ENCODE measurements around the gene TCHP. TPM values are rescaled to one million over a fixed set of nuclear protein-coding genes. Genes with fewer than 3 reads are reported as not detected.

TCHP gene
- total and polyA plus RNA-seq, 2 experiments from 2014 or later = 3.1 to 6.2 TPM

GRCh38 chr12:109943811-109944210 is 43.7 kb downstream of the TCHP start:
- no peak overlapping the region; the same call in 1 of the 2 replicates for H3K27ac Mint-ChIP-seq
- no peak overlapping the region for H3K27ac ChIP-seq (ENCODE audit: low read depth)
- peaks cover 18% of the 10 kb centered on the region for H3K4me1 ChIP-seq (ENCODE audit: insufficient read depth)
- H2AFZ ChIP-seq = no peak overlapping the region
- ATAC-seq = no peak
- DNase-seq (ENCODE audit: low spot score) = no peak
- no peak overlapping the region for H3K4me3 ChIP-seq
- H3K36me3 ChIP-seq (ENCODE audit: insufficient read depth) = no peaks in the 10 kb centered on the region
- H3F3A ChIP-seq (replicated peaks; ENCODE audit: low read depth) = no peaks in the 10 kb centered on the region
- H3K79me2 ChIP-seq (replicated peaks; ENCODE audit: insufficient read depth) = no peaks in the 10 kb centered on the region
- no peak for TF ChIP-seq STAT1 (IDR thresholded peaks at IDR 0.05; ENCODE audit: unreplicated experiment)
- no peak for TF ChIP-seq EZH2 (IDR thresholded peaks at IDR 0.05; ENCODE audit: low read depth, unreplicated experiment)
- TF ChIP-seq CTCF (conservative IDR thresholded peaks at IDR 0.05; ENCODE audit: low read depth in 2 of 2) = no peak
- TF ChIP-seq NANOG (IDR thresholded peaks at IDR 0.05; ENCODE audit: borderline replicate concordance) = no peak
- TF ChIP-seq JUNB (IDR thresholded peaks at IDR 0.05; ENCODE audit: unreplicated experiment) = no peak
- no peak for TF ChIP-seq POLR2AphosphoS5 (IDR thresholded peaks at IDR 0.05; ENCODE audit: low read depth)
- no peak for TF ChIP-seq ETS1 (IDR thresholded peaks at IDR 0.05)
- no peak for TF ChIP-seq ZNF114 (CRISPR knock-in tag; IDR thresholded peaks at IDR 0.05)
- no peak for TF ChIP-seq ZNF462 (CRISPR knock-in tag; IDR thresholded peaks at IDR 0.05)
- no peak for TF ChIP-seq EZH2phosphoT487 (IDR thresholded peaks at IDR 0.05; ENCODE audit: unreplicated experiment)
- TF ChIP-seq CREB1 (CRISPR knock-in tag; IDR thresholded peaks at IDR 0.05; ENCODE audit: low read depth) = no peak
- no peak for TF ChIP-seq REST (IDR thresholded peaks at IDR 0.05; ENCODE audit: unreplicated experiment)
- H3K4me1 Mint-ChIP-seq = peaks cover 33% of the 10 kb centered on the region
- peaks cover 6% of the 10 kb centered on the region for H3K27me3 Mint-ChIP-seq (ENCODE audit: insufficient read depth, low read depth, poor library complexity)
- H3K36me3 Mint-ChIP-seq (ENCODE audit: low read depth) = peaks cover 3% of the 10 kb centered on the region; the same call in 2 of the 3 replicates
- no peaks in the 10 kb centered on the region for H3K27me3 ChIP-seq (ENCODE audit: insufficient read depth)
- no peaks in the 10 kb centered on the region for H3K9me2 ChIP-seq (ENCODE audit: insufficient read depth)
- no peak overlapping the region for H3K4me2 ChIP-seq
- H3K9me3 Mint-ChIP-seq = no peaks in the 10 kb centered on the region
- H3K4me3 Mint-ChIP-seq = no peak overlapping the region
- H4K20me1 ChIP-seq (replicated peaks; ENCODE audit: insufficient read depth) = no peaks in the 10 kb centered on the region
